ENCODE results near the gene ZNF616.

ZNF616 gene
- total RNA-seq = 3.7 to 7.0 reads per million in 2 donors

- DNase-seq = peak; percentile 52 to 96 (median 66)
Observed at GRCh38 chr19:52139252-52140031, at the start of gene ZNF616. Gene ZNF616 (minus strand): TSS chr19:52139938. CDS start chr19:52130512, 9,426 bp downstream.

DNA sequence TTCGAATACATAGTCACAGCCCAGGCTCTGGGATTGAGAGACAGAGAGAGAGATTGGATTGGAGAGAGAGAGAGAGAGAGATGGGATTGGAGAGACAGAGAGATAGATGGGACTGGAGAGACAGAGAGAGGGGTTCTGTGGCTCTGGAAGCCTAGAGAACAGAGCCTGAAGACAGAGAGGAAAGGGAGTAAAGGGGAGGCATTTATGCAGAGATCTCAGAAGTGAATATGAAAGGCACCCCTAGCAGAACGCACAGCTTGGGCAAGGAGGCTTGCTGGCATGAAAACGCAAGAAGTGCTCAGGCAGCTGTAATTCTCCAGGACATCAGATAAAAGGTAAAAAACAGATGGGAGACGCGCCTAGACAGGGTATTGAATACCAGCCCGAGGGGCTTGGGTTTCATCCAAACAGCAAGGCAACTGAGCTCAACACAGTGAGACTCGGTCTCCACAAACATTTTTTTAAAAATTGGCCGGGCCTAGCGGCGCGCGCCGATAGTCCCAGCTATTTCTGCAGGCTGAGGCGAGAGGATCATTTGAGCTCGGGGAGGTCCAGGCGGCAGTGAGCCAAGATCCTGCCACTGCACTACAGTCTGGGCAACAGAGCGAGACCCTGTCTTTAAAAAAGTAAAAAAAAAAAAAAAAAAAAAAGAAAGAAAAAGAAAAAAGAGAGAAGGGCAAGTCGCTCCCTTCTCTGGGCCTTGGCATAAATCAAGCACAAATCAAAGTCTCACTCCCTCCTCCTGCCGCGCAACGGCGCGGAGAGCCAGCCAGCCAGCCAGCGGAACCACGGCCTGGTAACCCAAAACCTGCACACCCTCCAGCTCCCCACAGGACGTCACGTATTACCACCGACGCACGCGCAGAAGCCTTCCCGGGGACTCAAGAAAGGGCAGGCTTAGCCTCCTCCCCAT, 49.3 kb upstream of the ZNF616 start:
- DNase-seq = peak in 1 of 5 experiments; percentile 93

DNA sequence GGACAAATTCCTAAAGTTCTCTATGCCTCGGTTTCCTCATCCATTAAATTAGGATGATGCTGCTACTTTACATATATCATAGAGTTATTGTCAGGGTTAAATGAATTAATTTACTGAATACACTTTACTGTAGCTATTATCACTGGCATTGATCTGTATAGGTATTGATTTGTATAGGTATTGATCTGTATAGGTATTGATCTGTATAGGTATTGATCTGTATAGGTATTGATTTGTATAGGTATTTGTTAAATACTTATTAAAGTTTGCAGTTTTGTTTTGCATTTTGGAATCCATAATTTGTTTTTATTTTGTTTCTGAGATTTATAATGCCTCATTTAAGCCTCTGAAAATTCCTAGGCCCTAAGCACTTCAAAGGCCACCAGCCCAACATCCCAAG, 47.7 kb upstream of the ZNF616 start:
- no peak for DNase-seq

- DNase-seq = peak in 1 of 5 experiments; percentile 7
Observed at GRCh38 chr19:52176574-52176973, 36.8 kb upstream of the ZNF616 start.

DNA sequence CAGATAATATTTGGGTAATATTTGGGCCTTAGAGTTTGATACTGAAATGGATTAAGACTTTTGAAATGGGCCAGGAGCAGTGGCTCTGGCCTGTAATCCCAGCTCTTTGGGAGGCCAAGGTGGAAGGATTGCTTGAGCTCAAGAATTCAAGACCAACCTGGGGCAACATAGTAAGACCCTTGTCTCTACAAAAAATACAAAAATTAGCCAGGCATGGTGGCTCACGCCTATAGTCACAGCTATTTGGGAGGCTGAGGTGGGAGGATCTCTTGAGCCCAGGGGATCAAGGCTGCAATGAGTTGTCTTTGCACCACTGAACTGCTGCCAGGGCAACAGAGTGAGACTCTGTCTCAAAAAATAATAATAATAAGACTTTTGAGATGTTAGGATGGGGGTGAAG, 32.6 kb upstream of the ZNF616 start:
- DNase-seq = no peak

- peak; percentile 77 to 89 (median 88) for DNase-seq
Observed at GRCh38 chr19:52171321-52172169, 31.8 kb upstream of the ZNF616 start, which contains the start of gene ZNF836. Gene ZNF836 (minus strand): TSS chr19:52171621. CDS start chr19:52168072, 3,549 bp downstream.

GRCh38 chr19:52170863-52171320, 31.2 kb upstream of the ZNF616 start:
- no peak for DNase-seq

GRCh38 chr19:52170304-52170703, 30.6 kb upstream of the ZNF616 start:
- DNase-seq = peak in 1 of 5 experiments; percentile 22

GRCh38 chr19:52155596-52156359, 16.0 kb upstream of the ZNF616 start:
- DNase-seq = no peak

GRCh38 chr19:52148256-52148655, 8.5 kb upstream of the ZNF616 start:
- DNase-seq = no peak

DNA sequence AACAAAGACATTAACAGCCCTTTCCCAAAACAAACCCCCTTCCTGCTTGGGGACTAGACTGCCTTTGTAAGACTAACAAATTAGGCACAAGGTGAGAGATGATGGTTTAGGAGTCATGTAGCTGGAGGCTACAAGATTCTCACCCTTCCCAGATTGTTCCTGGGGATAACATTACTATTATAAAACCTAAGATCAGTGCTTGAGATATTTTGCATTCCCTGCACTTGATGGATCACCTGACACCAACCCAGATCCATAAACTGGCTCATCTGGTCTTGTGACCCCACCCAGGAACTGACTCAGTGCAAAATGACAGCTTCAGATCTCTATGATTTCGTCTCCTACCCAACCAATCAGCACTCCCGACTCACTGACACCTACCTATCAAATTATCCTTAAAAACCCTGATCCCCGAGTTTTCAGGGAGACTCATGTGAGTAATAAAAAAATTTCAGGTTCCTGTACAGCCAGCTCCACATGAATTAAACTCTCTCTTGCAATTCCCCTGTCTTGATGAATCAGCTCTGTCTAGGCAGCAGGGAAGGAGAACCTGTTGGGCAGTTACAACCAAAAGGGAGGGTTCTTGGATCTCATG, 2.4 kb upstream of the ZNF616 start:
- no peak for DNase-seq

DNA sequence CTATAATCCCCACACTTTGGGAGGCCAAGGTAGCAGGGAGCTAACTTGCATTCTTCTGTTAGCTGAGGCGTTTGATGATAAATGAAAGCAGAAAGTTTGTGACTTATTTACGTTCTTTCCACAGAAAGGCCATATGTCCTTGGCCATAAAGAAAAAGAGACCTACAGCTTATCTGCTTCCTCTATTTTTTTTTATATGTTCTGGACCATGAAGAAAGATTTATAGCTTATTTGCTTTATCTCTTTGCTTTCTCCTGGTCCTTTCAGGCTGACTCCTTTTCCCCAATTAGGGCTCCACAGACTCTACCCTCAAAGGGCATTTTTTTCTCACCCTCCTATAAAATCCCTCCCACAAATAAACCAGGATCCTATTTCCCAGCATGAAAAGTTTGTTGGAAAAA, 1.5 kb upstream of the ZNF616 start:
- DNase-seq = no peak

DNA sequence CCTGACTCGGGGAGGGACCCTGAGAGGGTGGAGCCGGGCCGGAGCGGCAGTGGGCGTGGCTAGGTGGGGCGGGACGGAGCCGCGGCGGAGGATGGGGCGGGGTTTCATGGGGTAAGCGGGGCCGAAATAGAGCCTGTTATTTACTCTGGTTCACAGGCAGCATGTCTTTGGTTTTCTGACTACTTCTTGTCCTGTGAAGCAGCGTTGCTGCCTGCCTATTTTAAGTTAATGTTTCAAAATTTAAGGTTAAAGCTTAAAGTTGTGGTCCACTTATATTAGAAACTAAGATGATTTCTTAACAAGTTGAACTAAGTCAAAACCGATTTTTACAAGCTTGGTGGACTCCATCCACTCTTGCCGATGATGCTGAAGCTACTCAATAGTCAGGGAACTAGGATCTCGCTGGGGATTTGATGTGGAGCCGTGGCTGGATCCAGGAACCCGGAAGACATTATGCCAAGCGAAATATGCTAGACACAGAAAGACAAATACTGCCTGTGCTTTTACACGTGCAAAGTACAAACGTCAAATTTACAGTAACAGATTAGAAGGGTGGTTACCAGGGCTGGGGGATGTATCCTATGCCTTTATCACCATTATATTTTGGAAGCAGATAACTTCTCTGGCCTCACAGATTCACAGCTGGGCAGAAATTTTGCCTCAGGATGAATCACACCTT, 433 bp upstream of the ZNF616 start:
- peak in 3 of 5 experiments; percentile 94 to 97 (median 97) for DNase-seq

DNA sequence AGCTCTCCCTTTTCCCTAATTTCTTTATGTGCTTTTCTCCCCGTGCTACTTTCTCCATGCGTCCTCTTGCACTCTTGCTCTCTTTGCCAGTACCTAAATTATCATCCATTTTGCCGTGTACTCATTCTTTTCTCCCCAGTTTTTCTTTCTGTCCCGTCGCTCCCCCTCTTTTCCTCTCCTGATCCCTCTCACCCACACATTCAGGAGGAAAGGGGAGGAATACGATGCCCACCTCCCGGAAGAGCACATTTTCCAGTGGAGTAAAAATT, 821 bp downstream of the ZNF616 start:
- DNase-seq = no peak

- peak in 1 of 5 experiments; percentile 11 for DNase-seq
Observed at GRCh38 chr19:52138278-52138982, 1.3 kb downstream of the ZNF616 start.

- no peak for DNase-seq
Observed at GRCh38 chr19:52120286-52120685, 19.5 kb downstream of the ZNF616 start.

DNA sequence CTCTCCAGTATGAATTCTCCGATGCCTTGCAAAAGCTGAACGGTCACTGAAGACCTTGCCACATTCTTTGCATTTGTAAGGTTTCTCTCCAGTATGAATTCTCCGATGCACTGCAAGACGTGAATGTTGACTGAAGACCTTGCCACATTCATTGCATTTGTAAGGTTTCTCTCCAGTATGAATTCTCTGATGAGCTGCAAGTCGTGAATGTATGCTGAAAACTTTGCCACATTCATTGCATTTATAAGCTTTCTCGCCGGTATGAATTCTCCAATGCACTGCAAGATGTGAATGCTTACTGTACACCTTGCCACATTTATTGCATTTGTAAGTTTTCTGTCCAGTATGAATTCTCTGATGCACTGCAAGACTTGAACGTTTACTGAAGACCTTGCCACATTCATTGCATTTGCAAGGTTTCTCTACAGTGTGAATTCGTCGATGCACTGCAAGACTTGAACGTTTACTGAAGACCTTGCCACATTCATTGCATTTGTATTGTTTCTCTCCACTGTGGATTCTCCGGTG, 24.1 kb downstream of the ZNF616 start:
- no peak for DNase-seq

DNA sequence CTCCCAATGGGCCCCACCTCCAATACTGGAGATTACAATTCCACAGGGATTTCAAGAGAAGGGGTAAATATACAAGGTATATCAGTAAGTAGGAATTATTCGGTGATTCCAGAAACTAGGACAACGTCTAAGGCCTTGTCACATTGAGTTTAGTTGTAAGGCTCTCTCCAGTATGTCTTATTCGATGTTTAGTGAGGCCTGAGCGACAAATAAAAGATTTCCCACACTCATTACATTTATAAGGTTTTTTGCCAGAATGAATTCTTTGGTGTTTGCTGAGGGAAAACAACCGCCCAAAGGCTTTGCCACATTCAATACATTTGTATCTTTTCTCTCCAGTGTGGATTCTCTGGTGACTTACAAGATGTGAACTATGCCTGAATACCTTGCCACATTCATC, 25.0 kb downstream of the ZNF616 start:
- no peak for DNase-seq

- DNase-seq = no peak
Observed at GRCh38 chr19:52112624-52113023, 27.1 kb downstream of the ZNF616 start.

GRCh38 chr19:52110780-52111179, 29.0 kb downstream of the ZNF616 start:
- DNase-seq = no peak
